Astrocyte of the cerebellum (primary cell): ENCODE measurements around the gene RBPJL.

Experiments
- DNase-seq: peaks from one replicate; pipeline ENCODE4 v3.0.0-alpha.2; 2011; ENCODE audit warnings: low read depth
- H3K4me3 ChIP-seq: 2 replicates; pipeline ENCODE4 v1.5.1; 2011; ENCODE audit warnings: mild to moderate bottlenecking, low read depth, low read length, moderate library complexity
- CTCF ChIP-seq: IDR thresholded peaks from 2 replicates; pipeline ENCODE4 v1.5.1; 2012; ENCODE audit warnings: low read length, low read depth, moderate library complexity, mild to moderate bottlenecking; ENCODE audit errors: missing control alignments
- in situ Hi-C: cut with HindIII; loops from 2 replicates; pipeline ENCODE4 v1.10.0; 2017; ENCODE audit warnings: low sequenced_read_pairs

The RBPJL gene

GRCh38 chr20:45290677-45291355, 15.8 kb upstream of the RBPJL start:
- peak; percentile 31 for DNase-seq
- no peak overlapping the region for H3K4me3 ChIP-seq
- TF ChIP-seq CTCF = peak; percentile 84
- in situ Hi-C loops = loop anchor here (25.0 kb wide), 1 partner anchor 279 kb away; no protein-coding TSS in a partner anchor

- no peak for DNase-seq
- H3K4me3 ChIP-seq = no peak overlapping the region
- TF ChIP-seq CTCF = no peak
- in situ Hi-C loops = loop anchor here (25.0 kb wide), 1 partner anchor 279 kb away; no protein-coding TSS in a partner anchor
Measured at GRCh38 chr20:45291526-45291925, 15.1 kb upstream of the RBPJL start.

- in situ Hi-C loops = loop anchor here (25.0 kb wide), 1 partner anchor 280 kb away; no protein-coding TSS in a partner anchor
- TF ChIP-seq CTCF = no peak
Measured at GRCh38 chr20:45292343-45292742, 14.3 kb upstream of the RBPJL start.

DNA sequence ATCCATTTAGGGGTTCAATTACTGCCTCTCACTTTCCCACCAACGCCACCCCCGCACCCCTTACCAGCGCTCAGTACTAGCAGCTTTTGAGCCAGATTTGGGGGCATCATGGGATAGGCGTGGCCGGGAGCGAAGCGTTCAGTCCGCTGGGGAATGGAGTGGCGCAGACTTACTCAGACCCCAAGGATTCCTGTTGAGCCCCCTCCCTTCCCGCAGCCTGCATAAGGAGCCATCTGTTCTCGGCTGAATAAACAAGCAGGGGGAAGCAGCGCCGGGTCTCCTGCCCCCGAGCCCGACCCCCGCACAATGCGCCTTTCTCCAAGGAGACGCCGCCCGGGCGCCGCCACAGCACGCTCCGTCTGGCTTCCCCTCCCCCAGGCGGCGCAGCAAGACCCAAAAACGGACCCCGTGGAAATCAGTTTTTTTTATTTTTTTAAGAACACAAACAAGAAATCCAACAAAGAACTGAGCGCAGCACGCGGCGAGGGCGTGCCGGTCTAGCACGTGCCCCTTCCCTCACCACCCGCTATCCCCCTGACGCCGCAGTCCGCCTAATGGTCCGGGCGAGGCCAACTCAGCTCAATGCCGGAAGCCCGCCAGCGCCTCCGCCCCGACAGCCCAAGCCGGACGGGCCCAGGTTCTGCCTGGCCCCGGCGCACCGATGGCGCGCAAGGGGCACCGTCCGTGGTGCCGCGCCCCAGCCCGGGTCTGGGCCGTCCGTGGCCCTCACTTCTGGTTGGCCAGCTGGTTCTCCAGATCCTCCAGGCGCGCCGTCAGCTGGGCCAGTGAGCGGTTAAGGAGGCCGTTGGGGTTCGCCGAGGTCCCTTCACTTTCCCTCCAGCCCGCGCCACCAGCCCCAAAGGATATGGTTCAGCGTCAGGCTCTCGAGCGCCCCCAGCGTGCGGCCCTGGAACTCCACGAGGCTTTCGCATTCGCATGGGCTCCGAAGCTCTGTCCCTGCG, 13.3 kb upstream of the RBPJL start:
- DNase-seq = peak; percentile 20
- H3K4me3 ChIP-seq = peak overlapping the region; percentile 45
- in situ Hi-C loops = loop anchor here (25.0 kb wide), 1 partner anchor 281 kb away; no protein-coding TSS in a partner anchor

More at GRCh38 chr20:45292343-45292742, 14.3 kb upstream of the RBPJL start:
- H3K4me3 ChIP-seq = no peak overlapping the region
- DNase-seq = no peak

GRCh38 chr20:45294003-45294368, 12.7 kb upstream of the RBPJL start:
- in situ Hi-C loops = loop anchor here (25.0 kb wide), 1 partner anchor 282 kb away; no protein-coding TSS in a partner anchor
- DNase-seq = no peak
- no peak overlapping the region for H3K4me3 ChIP-seq
- TF ChIP-seq CTCF = no peak

More for the DNA sequence above, 13.3 kb upstream of the RBPJL start:
- TF ChIP-seq CTCF = peak; percentile 97

GRCh38 chr20:45294659-45295058, 12.0 kb upstream of the RBPJL start:
- DNase-seq = no peak
- in situ Hi-C loops = loop anchor here (25.0 kb wide), 1 partner anchor 282 kb away; no protein-coding TSS in a partner anchor
- no peak for TF ChIP-seq CTCF
- H3K4me3 ChIP-seq = no peak overlapping the region
